ENCODE data around the gene NUDC. TPM values are rescaled to one million over a fixed set of nuclear protein-coding genes. Genes with fewer than 3 reads are reported as not detected.

Gene NUDC
- total and polyA plus RNA-seq, 2 of the 13 experiments (the other 11 are each of a cell fraction or from before 2014, with no cell fraction given): 34.7 to 104 TPM

GRCh38 chr1:26921540-26922430, at the start of gene NUDC (continued):
- TF ChIP-seq ARID5B (CRISPR knock-in tag; IDR thresholded peaks at IDR 0.05): no peak; the same call in 1 of the 2 replicates
- peak; percentile 80; the same call in 1 of the 2 replicates for TF ChIP-seq ZNF234 (CRISPR knock-in tag; conservative IDR thresholded peaks at IDR 0.05)
- no peak for TF ChIP-seq TCF12 (IDR thresholded peaks at IDR 0.05)
- TF ChIP-seq TCF12 (CRISPR knock-in tag; IDR thresholded peaks at IDR 0.05): 0 out of 2 replicates have a peak, but pooled peaks have one; percentile 69
- peak; percentile 90; the same call in 1 of the 2 replicates for TF ChIP-seq ZNF879 (CRISPR knock-in tag; IDR thresholded peaks at IDR 0.05)
- peak; percentile 88 for TF ChIP-seq ZNF589 (CRISPR knock-in tag; conservative IDR thresholded peaks at IDR 0.05)
- TF ChIP-seq ZNF567 (CRISPR knock-in tag; IDR thresholded peaks at IDR 0.05; ENCODE audit: borderline replicate concordance): no peak
- TF ChIP-seq MAFK (conservative IDR thresholded peaks at IDR 0.05 in 1 of 2, IDR thresholded peaks at IDR 0.05 in 1 of 2; ENCODE audit: low read length in 2 of 2): no peak
- TF ChIP-seq ZHX2 (IDR thresholded peaks at IDR 0.05; ENCODE audit: low read depth): no peak; the same call in 1 of the 2 replicates
- peak; percentile 67; the same call in 1 of the 2 replicates for TF ChIP-seq ZHX2 (CRISPR knock-in tag; IDR thresholded peaks at IDR 0.05; ENCODE audit: borderline replicate concordance)
- TF ChIP-seq HMG20A (CRISPR knock-in tag; IDR thresholded peaks at IDR 0.05; ENCODE audit: borderline replicate concordance): no peak
- no peak for TF ChIP-seq SOX5 (CRISPR knock-in tag; IDR thresholded peaks at IDR 0.05; ENCODE audit: borderline replicate concordance)
- no peak for TF ChIP-seq CEBPB (IDR thresholded peaks at IDR 0.05; ENCODE audit: borderline replicate concordance, low read depth, low read length)
- peak; percentile 90 for TF ChIP-seq SAP130 (CRISPR knock-in tag; IDR thresholded peaks at IDR 0.05; ENCODE audit: low read depth)
- TF ChIP-seq ZNF382 (CRISPR knock-in tag; IDR thresholded peaks at IDR 0.05; ENCODE audit: borderline replicate concordance): no peak
- TF ChIP-seq CEBPG (CRISPR knock-in tag; IDR thresholded peaks at IDR 0.05): no peak
- no peak for TF ChIP-seq SUZ12 (IDR thresholded peaks at IDR 0.05; ENCODE audit: low read depth, low read length)
- peak; percentile 77; the same call in 1 of the 2 replicates for TF ChIP-seq ZNF30 (CRISPR knock-in tag; IDR thresholded peaks at IDR 0.05)
- 0 out of 2 replicates have a peak, but pooled peaks have one; percentile 25 for TF ChIP-seq ZNF264 (CRISPR knock-in tag; IDR thresholded peaks at IDR 0.05)
- peak; percentile 92 for TF ChIP-seq NRL (CRISPR knock-in tag; IDR thresholded peaks at IDR 0.05; ENCODE audit: borderline replicate concordance)
- TF ChIP-seq MAFG (CRISPR knock-in tag; IDR thresholded peaks at IDR 0.05): no peak

Measured in HepG2 (cell line).